ENCODE data around the gene IRX2. TPM values are rescaled to one million over a fixed set of nuclear protein-coding genes. Genes with fewer than 3 reads are reported as not detected.

Gene IRX2
- total RNA-seq, 1 experiment from 2014 or later: 0.10 TPM

- ATAC-seq (no peak), DNase-seq (ENCODE audit: low read depth, low spot score) (no peak)
- no peak for TF ChIP-seq SIN3A (IDR thresholded peaks at IDR 0.05; ENCODE audit: borderline replicate concordance, insufficient read depth, low read depth, low read length)
- no peak for TF ChIP-seq REST (IDR thresholded peaks at IDR 0.05; ENCODE audit: insufficient read depth in 1 of 2, low read depth in 2 of 2, low read length in 1 of 2)
- no peak for TF ChIP-seq TCF7L2 (IDR thresholded peaks at IDR 0.05; ENCODE audit: low read depth, low read length)
- no peak for TF ChIP-seq CTCF (IDR thresholded peaks at IDR 0.05)
- TF ChIP-seq POLR2AphosphoS5 (IDR thresholded peaks at IDR 0.05; ENCODE audit: low read depth, low read length): no peak
- Histone ChIP-seq H3K4me1 (ENCODE audit: control insufficient read depth, insufficient read depth, low read length) (no peaks in the 10 kb centered on the region), H3K27ac (ENCODE audit: low read length) (no peak overlapping the region), H3K9me3 (ENCODE audit: control insufficient read depth, insufficient read depth, low read depth, low read length) (no peaks in the 10 kb centered on the region), H3K27me3 (ENCODE audit: control insufficient read depth, insufficient read depth, low read length) (no peaks in the 10 kb centered on the region), H3K36me3 (ENCODE audit: control insufficient read depth, insufficient read depth, low read length) (no peaks in the 10 kb centered on the region), H3K4me3 (ENCODE audit: low read depth in 2 of 2, low read length in 2 of 2) (no peak overlapping the region)
- BruUV-seq (replicated peaks): no TSS peak
- CTCF ChIA-PET: no interaction called here
- POLR2A ChIA-PET: no interaction called here
- intact Hi-C loops (cut with micrococcal nuclease; ENCODE audit: unreplicated experiment): no loop called here
- in situ Hi-C loops (cut with HindIII; ENCODE audit: low pct_unique_long_range_greater_than_20kb, low sequenced_read_pairs): no loop called here
These were observed 7.2 kb upstream of the IRX2 start for GRCh38 chr5:2758632-2759031.

DNA sequence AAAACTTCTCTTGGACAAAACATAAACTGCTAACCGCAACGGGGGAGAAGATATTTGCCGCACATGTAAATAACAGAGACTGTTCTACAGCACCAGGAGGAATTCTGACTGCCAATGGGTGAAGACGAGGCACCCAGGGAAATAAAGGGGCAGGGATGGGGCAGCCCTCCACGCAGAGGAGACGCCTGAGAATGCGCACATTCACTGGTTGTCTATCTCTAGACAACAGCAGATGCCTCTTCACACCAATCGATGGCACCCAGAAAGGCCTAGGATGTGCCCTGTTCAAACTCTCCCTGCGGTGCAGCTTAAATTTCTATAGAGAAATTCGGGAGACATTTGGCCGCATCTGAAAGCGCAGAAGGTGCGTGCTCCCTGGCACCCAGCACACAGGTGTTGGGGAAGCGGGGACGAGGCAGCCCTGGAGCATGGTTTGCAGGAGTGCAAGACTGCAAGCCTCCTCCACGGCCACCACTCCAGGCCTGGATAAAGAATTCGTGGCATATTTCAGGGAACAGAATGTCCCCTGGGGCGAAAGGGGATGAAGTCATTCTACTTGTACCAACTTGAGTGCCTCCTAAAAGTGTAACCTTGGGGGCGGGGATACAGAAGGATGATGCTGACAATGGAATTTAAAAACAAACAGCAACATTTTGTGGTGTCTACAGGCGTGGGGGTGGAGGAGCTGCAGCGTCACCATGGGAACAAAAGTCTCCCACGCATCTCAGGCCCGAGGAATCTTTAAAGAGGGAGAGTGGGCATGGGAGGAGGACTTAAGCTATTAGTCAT, 6.3 kb upstream of the IRX2 start:
- CTCF ChIA-PET: no interaction called here
- ATAC-seq: no peak
- H3K9me3 ChIP-seq (ENCODE audit: control insufficient read depth, insufficient read depth, low read depth, low read length): no peaks in the 10 kb centered on the region
- in situ Hi-C loops (cut with HindIII; ENCODE audit: low pct_unique_long_range_greater_than_20kb, low sequenced_read_pairs): no loop called here
- no peaks in the 10 kb centered on the region for H3K27me3 ChIP-seq (ENCODE audit: control insufficient read depth, insufficient read depth, low read length)
- intact Hi-C loops (cut with micrococcal nuclease; ENCODE audit: unreplicated experiment): no loop called here
- TF ChIP-seq POLR2AphosphoS5 (IDR thresholded peaks at IDR 0.05; ENCODE audit: low read depth, low read length): no peak
- no peak for TF ChIP-seq SIN3A (IDR thresholded peaks at IDR 0.05; ENCODE audit: borderline replicate concordance, insufficient read depth, low read depth, low read length)
- no peak for TF ChIP-seq CTCF (IDR thresholded peaks at IDR 0.05)
- no peak for TF ChIP-seq REST (IDR thresholded peaks at IDR 0.05; ENCODE audit: insufficient read depth in 1 of 2, low read depth in 2 of 2, low read length in 1 of 2)
- no peak for TF ChIP-seq TCF7L2 (IDR thresholded peaks at IDR 0.05; ENCODE audit: low read depth, low read length)
- POLR2A ChIA-PET: no interaction called here
- no peaks in the 10 kb centered on the region for H3K36me3 ChIP-seq (ENCODE audit: control insufficient read depth, insufficient read depth, low read length)
- DNase-seq (ENCODE audit: low read depth, low spot score): no peak
- no peak overlapping the region for H3K4me3 ChIP-seq (ENCODE audit: low read depth in 2 of 2, low read length in 2 of 2)
- H3K27ac ChIP-seq (ENCODE audit: low read length): no peak overlapping the region
- no TSS peak for BruUV-seq (replicated peaks)
- no peaks in the 10 kb centered on the region for H3K4me1 ChIP-seq (ENCODE audit: control insufficient read depth, insufficient read depth, low read length)
